Measurements from ENCODE around the gene MT1A.

- no peak for TF ChIP-seq CTCF (IDR thresholded peaks at IDR 0.05)
- no peak for TF ChIP-seq POLR2A (IDR thresholded peaks at IDR 0.05)
- no peak for TF ChIP-seq EP300 (IDR thresholded peaks at IDR 0.05)
Measured at GRCh38 chr16:56667581-56668571, 29.4 kb downstream of the MT1A start, which contains the start of gene MT1G.

Measured in ovary (tissue), 3 donors.